ENCODE measurements around the gene STK32A.

GRCh38 chr5:147306351-147306750, 71.5 kb downstream of the STK32A start:
- TF ChIP-seq POLR2AphosphoS5 (IDR thresholded peaks at IDR 0.05) (no peak), POLR2A (IDR thresholded peaks at IDR 0.05) (no peak), CTCF (IDR thresholded peaks at IDR 0.05) (no peak), EP300 (IDR thresholded peaks at IDR 0.05) (no peak)
